ENCODE measurements around the gene KCNN1. TPM values are rescaled to one million over a fixed set of nuclear protein-coding genes. Genes with fewer than 3 reads are reported as not detected.
A peak's percentile ranks its signal among the peaks of the same experiment; 100 is the strongest.

The KCNN1 gene
- total and polyA plus RNA-seq, 2 of the 13 experiments (the other 11 are each of a cell fraction or from before 2014, with no cell fraction given) = 0.04 TPM; not detected in 1

DNA sequence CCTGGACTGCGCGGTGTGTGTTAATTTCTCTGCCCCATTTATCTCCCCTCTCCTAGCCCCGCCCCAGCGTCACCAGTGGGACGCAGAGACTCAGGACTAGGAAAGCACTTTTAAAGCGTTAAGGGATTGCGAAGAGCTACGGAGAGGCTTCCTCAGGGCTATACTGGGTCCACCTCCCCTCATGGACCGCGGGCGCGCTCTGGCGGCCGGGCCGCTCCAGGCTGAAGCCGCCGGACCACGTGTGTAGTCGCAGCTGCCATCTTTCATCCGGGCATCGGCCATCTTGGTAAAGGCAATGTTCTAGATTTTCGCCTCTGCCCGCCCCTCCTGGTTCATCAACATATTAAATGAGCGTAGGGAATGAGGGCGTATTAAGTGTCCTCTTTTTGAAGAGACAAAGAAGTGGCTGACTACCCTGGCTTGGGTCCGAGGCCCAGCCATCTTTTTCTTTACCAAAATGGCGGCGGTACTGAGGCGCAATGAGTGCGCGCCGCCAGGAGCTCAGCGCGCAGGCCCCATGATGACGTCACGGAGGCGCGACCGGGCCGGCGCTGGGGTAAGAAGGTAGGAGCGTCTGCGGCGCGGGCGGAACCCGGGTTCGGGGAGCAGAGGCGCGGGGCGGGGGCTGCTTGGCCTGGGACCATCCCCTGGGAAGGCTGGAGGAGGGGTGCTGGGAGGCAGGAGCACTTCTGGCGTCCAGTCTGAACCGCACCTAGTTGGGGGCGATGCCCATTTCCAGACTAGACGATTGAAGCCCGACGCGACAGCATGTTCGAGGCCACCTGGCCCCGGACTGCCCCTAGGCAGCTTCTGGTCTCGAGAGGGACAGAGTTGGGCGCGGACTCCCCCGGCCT is 34.2 kb upstream of the KCNN1 start, which contains the start of gene CCDC124 (continued):
- TF ChIP-seq NFE2 (CRISPR knock-in tag; IDR thresholded peaks at IDR 0.05) (no peak), PPARG (CRISPR knock-in tag; conservative IDR thresholded peaks at IDR 0.05) (0 out of 2 replicates have a peak, but pooled peaks have one; percentile 20), NR1H2 (CRISPR knock-in tag; IDR thresholded peaks at IDR 0.05; ENCODE audit: borderline replicate concordance, low read depth) (no peak; the same call in 1 of the 2 replicates), ZNF563 (CRISPR knock-in tag; IDR thresholded peaks at IDR 0.05) (no peak; the same call in 1 of the 2 replicates), JDP2 (CRISPR knock-in tag; IDR thresholded peaks at IDR 0.05; ENCODE audit: borderline replicate concordance) (no peak), ZFX (CRISPR knock-in tag; IDR thresholded peaks at IDR 0.05; ENCODE audit: low read depth) (peak; percentile 76), SAP130 (CRISPR knock-in tag; IDR thresholded peaks at IDR 0.05; ENCODE audit: low read depth) (peak; percentile 90), ATAD3A (CRISPR knock-in tag; IDR thresholded peaks at IDR 0.05) (no peak), ZHX2 (IDR thresholded peaks at IDR 0.05; ENCODE audit: low read depth) (peak; percentile 99), ZHX2 (CRISPR knock-in tag; IDR thresholded peaks at IDR 0.05; ENCODE audit: borderline replicate concordance) (no peak), SP5 (CRISPR knock-in tag; IDR thresholded peaks at IDR 0.05; ENCODE audit: borderline replicate concordance, low read depth) (no peak; the same call in 1 of the 2 replicates), ZNF772 (CRISPR knock-in tag; IDR thresholded peaks at IDR 0.05) (peak; percentile 65), CEBPG (CRISPR knock-in tag; IDR thresholded peaks at IDR 0.05) (peak; percentile 5; the same call in 1 of the 2 replicates), KMT2B (CRISPR knock-in tag; IDR thresholded peaks at IDR 0.05) (peak; percentile 58; the same call in 1 of the 2 replicates), HMG20B (CRISPR knock-in tag; conservative IDR thresholded peaks at IDR 0.05) (no peak), CCAR2 (optimal IDR thresholded peaks at IDR 0.05; ENCODE audit: low read depth, low read length) (no peak)
- TF ChIP-seq, protein P1, sequence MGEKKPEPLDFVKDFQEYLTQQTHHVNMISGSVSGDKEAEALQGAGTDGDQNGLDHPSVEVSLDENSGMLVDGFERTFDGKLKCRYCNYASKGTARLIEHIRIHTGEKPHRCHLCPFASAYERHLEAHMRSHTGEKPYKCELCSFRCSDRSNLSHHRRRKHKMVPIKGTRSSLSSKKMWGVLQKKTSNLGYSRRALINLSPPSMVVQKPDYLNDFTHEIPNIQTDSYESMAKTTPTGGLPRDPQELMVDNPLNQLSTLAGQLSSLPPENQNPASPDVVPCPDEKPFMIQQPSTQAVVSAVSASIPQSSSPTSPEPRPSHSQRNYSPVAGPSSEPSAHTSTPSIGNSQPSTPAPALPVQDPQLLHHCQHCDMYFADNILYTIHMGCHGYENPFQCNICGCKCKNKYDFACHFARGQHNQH (CRISPR knock-in tag; IDR thresholded peaks at IDR 0.05) = peak; percentile 77
- TF ChIP-seq, protein P2, sequence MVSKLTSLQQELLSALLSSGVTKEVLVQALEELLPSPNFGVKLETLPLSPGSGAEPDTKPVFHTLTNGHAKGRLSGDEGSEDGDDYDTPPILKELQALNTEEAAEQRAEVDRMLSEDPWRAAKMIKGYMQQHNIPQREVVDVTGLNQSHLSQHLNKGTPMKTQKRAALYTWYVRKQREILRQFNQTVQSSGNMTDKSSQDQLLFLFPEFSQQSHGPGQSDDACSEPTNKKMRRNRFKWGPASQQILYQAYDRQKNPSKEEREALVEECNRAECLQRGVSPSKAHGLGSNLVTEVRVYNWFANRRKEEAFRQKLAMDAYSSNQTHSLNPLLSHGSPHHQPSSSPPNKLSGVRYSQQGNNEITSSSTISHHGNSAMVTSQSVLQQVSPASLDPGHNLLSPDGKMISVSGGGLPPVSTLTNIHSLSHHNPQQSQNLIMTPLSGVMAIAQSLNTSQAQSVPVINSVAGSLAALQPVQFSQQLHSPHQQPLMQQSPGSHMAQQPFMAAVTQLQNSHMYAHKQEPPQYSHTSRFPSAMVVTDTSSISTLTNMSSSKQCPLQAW (CRISPR knock-in tag; IDR thresholded peaks at IDR 0.05) = peak; percentile 74; the same call in 1 of the 2 replicates
- TF ChIP-seq, protein P3, sequence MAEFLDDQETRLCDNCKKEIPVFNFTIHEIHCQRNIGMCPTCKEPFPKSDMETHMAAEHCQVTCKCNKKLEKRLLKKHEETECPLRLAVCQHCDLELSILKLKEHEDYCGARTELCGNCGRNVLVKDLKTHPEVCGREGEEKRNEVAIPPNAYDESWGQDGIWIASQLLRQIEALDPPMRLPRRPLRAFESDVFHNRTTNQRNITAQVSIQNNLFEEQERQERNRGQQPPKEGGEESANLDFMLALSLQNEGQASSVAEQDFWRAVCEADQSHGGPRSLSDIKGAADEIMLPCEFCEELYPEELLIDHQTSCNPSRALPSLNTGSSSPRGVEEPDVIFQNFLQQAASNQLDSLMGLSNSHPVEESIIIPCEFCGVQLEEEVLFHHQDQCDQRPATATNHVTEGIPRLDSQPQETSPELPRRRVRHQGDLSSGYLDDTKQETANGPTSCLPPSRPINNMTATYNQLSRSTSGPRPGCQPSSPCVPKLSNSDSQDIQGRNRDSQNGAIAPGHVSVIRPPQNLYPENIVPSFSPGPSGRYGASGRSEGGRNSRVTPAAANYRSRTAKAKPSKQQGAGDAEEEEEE (CRISPR knock-in tag; IDR thresholded peaks at IDR 0.05; ENCODE audit: borderline replicate concordance) = no peak
